ENCODE data around the gene ATRAID. TPM values are rescaled to one million over a fixed set of nuclear protein-coding genes. Genes with fewer than 3 reads are reported as not detected.
"Not testable (repeated sequence)": the region's sequence is repeated elsewhere in the genome, so short reads cannot be mapped to it uniquely, and the experiment has no call there.

The ATRAID gene
- total RNA-seq, 1 experiment from 2014 or later, result 97.2 TPM

DNA sequence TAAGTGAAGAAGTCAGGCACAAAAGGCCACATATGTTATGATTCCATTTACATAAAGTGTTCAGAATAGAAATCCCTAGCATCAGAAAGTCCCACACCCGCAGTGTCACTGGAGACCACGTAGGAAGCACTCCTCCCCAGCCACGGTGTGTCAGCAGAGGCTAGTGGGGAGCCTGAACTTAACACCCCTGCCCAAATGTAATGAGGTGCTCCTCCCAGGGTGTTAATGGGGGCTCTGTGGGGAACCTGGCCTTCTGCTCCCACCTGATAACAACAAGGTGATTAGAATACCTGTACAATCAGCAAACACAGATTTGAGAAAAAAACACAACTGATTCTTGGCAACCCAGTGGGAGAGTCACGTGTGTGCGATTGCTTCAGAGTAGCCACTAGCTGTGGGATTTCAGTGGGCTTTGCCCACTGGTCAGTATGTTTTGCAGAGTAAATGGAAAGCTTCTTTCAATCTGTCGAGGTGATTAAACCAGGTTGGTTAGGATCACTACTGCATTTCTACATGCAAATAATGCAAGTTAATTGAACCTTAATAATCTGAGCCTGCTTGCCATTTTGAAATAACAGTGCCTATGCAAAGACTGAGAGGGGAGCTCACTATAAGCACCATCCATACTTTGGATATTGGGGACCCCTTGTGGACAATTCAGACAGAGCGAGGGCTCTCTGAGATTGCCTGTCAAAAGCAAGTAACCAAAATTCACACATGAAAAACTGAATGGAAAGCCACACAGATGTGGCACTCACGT lies 20.6 kb upstream of the ATRAID start:
- ATAC-seq (peak; percentile 88), DNase-seq (ENCODE audit: low spot score) (peak; percentile 54)
- ChIA-PET POLR2A (interaction anchor here (1.0 kb wide), 1 partner anchor 57 kb away, joined by 5 read pairs; no protein-coding TSS in a partner anchor), CTCF (interaction anchor here (0.6 to 2.4 kb wide), 42 partner anchors 9 to 239 kb away, joined by 3 to 50 read pairs (median 6); partner anchors contain the start of genes ABHD1, AGBL5, CGREF1 and KHK)
- Mint-ChIP-seq H3K27ac (no peak overlapping the region), H3K9me3 (peaks cover 4% of the 10 kb centered on the region; the same call in 1 of the 2 replicates), H3K36me3 (no peaks in the 10 kb centered on the region), H3K4me1 (no peaks in the 10 kb centered on the region), H3K4me3 (no peak overlapping the region), H3K27me3 (ENCODE audit: low read depth) (no peaks in the 10 kb centered on the region; the same call in 1 of the 2 replicates)
- TF ChIP-seq CREB1 (CRISPR knock-in tag; IDR thresholded peaks at IDR 0.05) (no peak), HMGA2 (CRISPR knock-in tag; IDR thresholded peaks at IDR 0.05) (no peak), NR2C2 (CRISPR knock-in tag; IDR thresholded peaks at IDR 0.05) (no peak), OVOL2 (CRISPR knock-in tag; IDR thresholded peaks at IDR 0.05; ENCODE audit: borderline replicate concordance) (no peak)
- TF ChIP-seq, protein P1, sequence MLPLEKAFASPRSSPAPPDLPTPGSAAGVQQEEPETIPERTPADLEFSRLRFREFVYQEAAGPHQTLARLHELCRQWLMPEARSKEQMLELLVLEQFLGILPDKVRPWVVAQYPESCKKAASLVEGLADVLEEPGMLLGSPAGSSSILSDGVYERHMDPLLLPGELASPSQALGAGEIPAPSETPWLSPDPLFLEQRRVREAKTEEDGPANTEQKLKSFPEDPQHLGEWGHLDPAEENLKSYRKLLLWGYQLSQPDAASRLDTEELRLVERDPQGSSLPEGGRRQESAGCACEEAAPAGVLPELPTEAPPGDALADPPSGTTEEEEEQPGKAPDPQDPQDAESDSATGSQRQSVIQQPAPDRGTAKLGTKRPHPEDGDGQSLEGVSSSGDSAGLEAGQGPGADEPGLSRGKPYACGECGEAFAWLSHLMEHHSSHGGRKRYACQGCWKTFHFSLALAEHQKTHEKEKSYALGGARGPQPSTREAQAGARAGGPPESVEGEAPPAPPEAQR (CRISPR knock-in tag; IDR thresholded peaks at IDR 0.05), result no peak
- TF ChIP-seq, protein P2, sequence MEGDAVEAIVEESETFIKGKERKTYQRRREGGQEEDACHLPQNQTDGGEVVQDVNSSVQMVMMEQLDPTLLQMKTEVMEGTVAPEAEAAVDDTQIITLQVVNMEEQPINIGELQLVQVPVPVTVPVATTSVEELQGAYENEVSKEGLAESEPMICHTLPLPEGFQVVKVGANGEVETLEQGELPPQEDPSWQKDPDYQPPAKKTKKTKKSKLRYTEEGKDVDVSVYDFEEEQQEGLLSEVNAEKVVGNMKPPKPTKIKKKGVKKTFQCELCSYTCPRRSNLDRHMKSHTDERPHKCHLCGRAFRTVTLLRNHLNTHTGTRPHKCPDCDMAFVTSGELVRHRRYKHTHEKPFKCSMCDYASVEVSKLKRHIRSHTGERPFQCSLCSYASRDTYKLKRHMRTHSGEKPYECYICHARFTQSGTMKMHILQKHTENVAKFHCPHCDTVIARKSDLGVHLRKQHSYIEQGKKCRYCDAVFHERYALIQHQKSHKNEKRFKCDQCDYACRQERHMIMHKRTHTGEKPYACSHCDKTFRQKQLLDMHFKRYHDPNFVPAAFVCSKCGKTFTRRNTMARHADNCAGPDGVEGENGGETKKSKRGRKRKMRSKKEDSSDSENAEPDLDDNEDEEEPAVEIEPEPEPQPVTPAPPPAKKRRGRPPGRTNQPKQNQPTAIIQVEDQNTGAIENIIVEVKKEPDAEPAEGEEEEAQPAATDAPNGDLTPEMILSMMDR (IDR thresholded peaks at IDR 0.05), result 0 out of 2 replicates have a peak, but pooled peaks have one; percentile 19
- TF ChIP-seq, protein P3, sequence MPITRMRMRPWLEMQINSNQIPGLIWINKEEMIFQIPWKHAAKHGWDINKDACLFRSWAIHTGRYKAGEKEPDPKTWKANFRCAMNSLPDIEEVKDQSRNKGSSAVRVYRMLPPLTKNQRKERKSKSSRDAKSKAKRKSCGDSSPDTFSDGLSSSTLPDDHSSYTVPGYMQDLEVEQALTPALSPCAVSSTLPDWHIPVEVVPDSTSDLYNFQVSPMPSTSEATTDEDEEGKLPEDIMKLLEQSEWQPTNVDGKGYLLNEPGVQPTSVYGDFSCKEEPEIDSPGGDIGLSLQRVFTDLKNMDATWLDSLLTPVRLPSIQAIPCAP (CRISPR knock-in tag; IDR thresholded peaks at IDR 0.05), result no peak

DNA sequence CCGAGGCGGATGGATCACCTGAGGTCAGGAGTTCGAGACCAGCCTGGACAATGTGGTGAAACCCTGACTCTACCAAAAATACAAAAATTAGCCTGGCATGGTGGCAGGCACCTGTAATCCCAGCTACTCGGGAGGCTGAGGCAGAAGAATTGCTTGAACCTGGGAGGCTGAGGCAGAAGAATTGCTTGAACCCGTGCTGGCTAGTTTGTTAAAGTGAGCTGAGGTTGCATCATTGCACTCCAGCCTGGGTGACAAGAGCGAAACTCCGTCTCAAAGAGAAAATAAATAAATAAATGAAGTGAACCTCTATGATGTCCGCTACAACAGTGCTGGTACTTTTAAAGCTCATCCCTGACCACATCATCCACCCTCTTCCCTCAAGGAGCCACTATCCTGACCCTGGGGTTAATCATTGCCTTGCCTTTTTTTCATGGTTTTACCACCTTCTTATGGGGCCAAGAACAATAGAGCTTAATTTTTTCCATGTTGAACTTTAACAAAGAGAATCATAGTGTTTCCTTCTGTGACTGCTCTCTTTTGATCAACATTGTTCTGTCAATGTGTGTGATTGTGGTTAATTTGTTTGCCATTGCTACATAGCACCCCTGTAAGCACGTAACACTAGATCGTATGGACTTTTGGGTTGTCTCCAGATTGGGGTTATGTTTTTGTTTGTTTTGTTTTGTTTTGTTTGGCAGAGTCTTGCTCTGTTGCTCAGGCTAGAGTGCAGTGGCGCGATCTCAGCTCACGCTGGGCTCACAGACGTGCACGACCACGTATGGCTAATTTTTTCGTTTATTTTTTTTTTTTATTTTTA lies 17.1 kb upstream of the ATRAID start:
- CTCF ChIA-PET, result interaction anchor here (1.1 to 1.9 kb wide), 2 partner anchors 25 to 61 kb away, joined by 3 to 6 read pairs; no protein-coding TSS in a partner anchor
- Mint-ChIP-seq H3K4me3 (no peak overlapping the region), H3K36me3 (peaks cover 3% of the 10 kb centered on the region; the same call in 1 of the 2 replicates), H3K4me1 (no peaks in the 10 kb centered on the region), H3K27ac (no peak overlapping the region), H3K9me3 (peaks cover 4% of the 10 kb centered on the region; the same call in 1 of the 2 replicates), H3K27me3 (ENCODE audit: low read depth) (no peaks in the 10 kb centered on the region)
- POLR2A ChIA-PET, result interaction anchor here (0.5 kb wide), 1 partner anchor 79 kb away, joined by 5 read pairs; no protein-coding TSS in a partner anchor
- TF ChIP-seq GABPB1 (CRISPR knock-in tag; IDR thresholded peaks at IDR 0.05), result peak; percentile 81
- TF ChIP-seq ETV6 (CRISPR knock-in tag; IDR thresholded peaks at IDR 0.05), result no peak
- ATAC-seq (no peak), DNase-seq (ENCODE audit: low spot score) (no peak)

DNA sequence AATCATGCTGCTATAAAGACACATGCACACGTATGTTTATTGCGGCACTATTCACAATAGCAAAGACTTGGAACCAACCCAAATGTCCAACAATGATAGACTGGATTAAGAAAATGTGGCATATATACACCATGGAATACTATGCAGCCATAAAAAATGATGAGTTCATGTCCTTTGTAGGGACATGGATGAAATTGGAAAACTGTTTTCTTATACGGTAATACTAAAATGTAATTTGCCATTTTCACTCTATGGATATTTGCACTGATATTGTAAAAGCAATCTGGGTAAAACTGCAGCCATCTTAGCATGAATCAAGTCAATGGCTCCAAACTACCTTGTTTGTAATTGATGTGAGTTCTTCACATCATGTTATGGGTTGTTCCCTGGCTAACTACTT lies 16.0 kb upstream of the ATRAID start:
- CTCF ChIA-PET, result interaction anchor here (1.2 kb wide), 1 partner anchor 61 kb away, joined by 3 read pairs; the partner anchor contains the start of gene PREB
- ATAC-seq; H3K27ac Mint-ChIP-seq; H3K9me3 Mint-ChIP-seq; DNase-seq (ENCODE audit: low spot score); H3K36me3 Mint-ChIP-seq; H3K27me3 Mint-ChIP-seq (ENCODE audit: low read depth); POLR2A ChIA-PET; H3K4me1 Mint-ChIP-seq; H3K4me3 Mint-ChIP-seq: not testable (repeated sequence)

DNA sequence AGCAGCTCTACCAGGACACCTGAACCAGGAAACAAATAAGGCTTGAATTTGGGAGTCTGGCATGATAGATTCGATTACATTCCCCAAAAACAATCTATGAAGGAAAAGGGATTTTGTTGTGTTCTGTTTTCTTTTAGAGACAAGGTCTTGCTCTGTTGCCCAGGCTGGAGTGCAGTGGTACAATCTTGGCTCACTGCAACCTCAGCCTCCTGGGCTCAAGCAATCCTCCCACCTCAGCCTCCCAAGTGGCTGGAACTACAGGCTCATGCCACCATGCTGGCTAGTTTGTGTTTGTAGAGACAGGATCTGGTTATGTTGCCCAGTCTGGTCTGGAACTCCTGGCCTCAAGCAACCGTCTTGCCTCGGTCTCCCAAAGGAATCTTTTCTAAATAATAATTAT lies 13.8 kb upstream of the ATRAID start:
- H3K36me3 Mint-ChIP-seq, result peaks cover 18% of the 10 kb centered on the region
- H3K27me3 Mint-ChIP-seq (ENCODE audit: low read depth); H3K9me3 Mint-ChIP-seq; H3K4me1 Mint-ChIP-seq; H3K27ac Mint-ChIP-seq; H3K4me3 Mint-ChIP-seq; ATAC-seq; POLR2A ChIA-PET; DNase-seq (ENCODE audit: low spot score): not testable (repeated sequence)
- CTCF ChIA-PET, result interaction anchor here (0.7 kb wide), 1 partner anchor 64 kb away, joined by 3 read pairs; no protein-coding TSS in a partner anchor
